Esophagus (tissue), 2 donors: Measurements from ENCODE around the gene NUDCD3. TPM values are rescaled to one million over a fixed set of nuclear protein-coding genes. Genes with fewer than 3 reads are reported as not detected.
"Not testable (repeated sequence)": the region's sequence is repeated elsewhere in the genome, so short reads cannot be mapped to it uniquely, and the experiment has no call there.

ENCODE experiments used
- H3K27ac ChIP-seq, 2 donors: one replicate each; pipeline ENCODE4 v1.5.1; 2013; ENCODE audit warnings: low read depth in 2 of 2, mild to moderate bottlenecking in 2 of 2, inconsistent platforms in 1 of 2, low read length in 1 of 2, moderate library complexity in 1 of 2
- H3K27me3 ChIP-seq, 2 donors: one replicate each; pipeline ENCODE4 v1.6.1; 2013; ENCODE audit warnings: low read length in 2 of 2, control low read depth in 1 of 2, mild to moderate bottlenecking in 1 of 2; ENCODE audit not compliant: insufficient read depth in 2 of 2, control insufficient read depth in 1 of 2
- H3K36me3 ChIP-seq, 2 donors: one replicate each; pipeline ENCODE4 v1.6.1; 2013; ENCODE audit warnings: low read length in 1 of 2; ENCODE audit not compliant: control insufficient read depth in 2 of 2, insufficient read depth in 2 of 2
- H3K4me1 ChIP-seq, 2 donors: one replicate each; pipeline ENCODE4 v1.6.1; 2013; ENCODE audit warnings: low read length in 1 of 2; ENCODE audit not compliant: control insufficient read depth in 2 of 2, insufficient read depth in 2 of 2
- H3K4me3 ChIP-seq, 2 donors: one replicate each; pipeline ENCODE4 v1.5.1; 2013; ENCODE audit warnings: low read length in 2 of 2, mild to moderate bottlenecking in 2 of 2, low read depth in 1 of 2, moderate library complexity in 1 of 2
- H3K9me3 ChIP-seq, 2 donors: one replicate each; pipeline ENCODE4 v1.6.1; 2013; ENCODE audit warnings: mild to moderate bottlenecking in 2 of 2, low read depth in 1 of 2, low read length in 1 of 2, moderate library complexity in 1 of 2; ENCODE audit not compliant: control insufficient read depth in 2 of 2, insufficient read depth in 1 of 2
- WGBS, 2 donors: extraction: QIAGEN DNeasy Blood & Tissue Kit; methylation state at CpG; one replicate each; pipeline ENCODE4 v1.1.7; 2013; 5-methylcytosine and 5-hydroxymethylcytosine counted together
- polyA plus RNA-seq, 2 donors: library from polyadenylated mRNA; stranded (reverse); fragments of 200-250 nt; gene quantifications; one replicate each; pipeline ENCODE4 v1.2.3, GENCODE V29; 2013
- donor health status: healthy with polysubstance abuse.
- donor health status: Bipolar disorder and iron deficiency.

Gene NUDCD3
- polyA plus RNA-seq, 2 donors = 20.5 to 21.2 TPM

- Histone ChIP-seq H3K27ac (no peak overlapping the region), H3K27me3 (no peaks in the 10 kb centered on the region), H3K4me1 (peaks cover 4% of the 10 kb centered on the region in 2 donors), H3K9me3 (peaks cover 0 to 2% of the 10 kb centered on the region in 2 donors), H3K4me3 (no peak overlapping the region), H3K36me3 (no peaks in the 10 kb centered on the region)
- 77 to 78% methylated on average over 3 of the region's 3 CpGs for WGBS, 2 donors
Measured at GRCh38 chr7:44518761-44519160, 28.3 kb upstream of the NUDCD3 start.

- 86 to 90% methylated on average over 8 of the region's 8 CpGs for WGBS, 2 donors
- Histone ChIP-seq H3K9me3 (peaks cover 0 to 2% of the 10 kb centered on the region in 2 donors), H3K27me3 (no peaks in the 10 kb centered on the region), H3K4me1 (peaks cover 4% of the 10 kb centered on the region in 2 donors), H3K27ac (no peak overlapping the region), H3K4me3 (no peak overlapping the region), H3K36me3 (no peaks in the 10 kb centered on the region)
Measured at GRCh38 chr7:44517175-44517574, 26.7 kb upstream of the NUDCD3 start.

GRCh38 chr7:44515590-44516268 is 25.3 kb upstream of the NUDCD3 start:
- no peaks in the 10 kb centered on the region for H3K36me3 ChIP-seq
- 64 to 65% methylated on average over 10 of the region's 10 CpGs for WGBS, 2 donors
- H3K4me3 ChIP-seq = no peak overlapping the region
- H3K9me3 ChIP-seq = peaks cover 0 to 2% of the 10 kb centered on the region in 2 donors
- peaks cover 4% of the 10 kb centered on the region in 2 donors for H3K4me1 ChIP-seq
- peak overlapping the region; percentile 79 to 90 for H3K27ac ChIP-seq
- H3K27me3 ChIP-seq = no peaks in the 10 kb centered on the region

GRCh38 chr7:44512736-44513135 is 22.3 kb upstream of the NUDCD3 start:
- H3K4me1 ChIP-seq = peaks cover 4% of the 10 kb centered on the region in 2 donors
- 82 to 84% methylated on average over 7 of the region's 7 CpGs for WGBS, 2 donors

GRCh38 chr7:44511863-44512468 is 21.5 kb upstream of the NUDCD3 start:
- H3K27ac ChIP-seq = no peak overlapping the region
- H3K4me1 ChIP-seq = peaks cover 4% of the 10 kb centered on the region in 2 donors
- 47 to 52% methylated on average over 4 of the region's 4 CpGs for WGBS, 2 donors

More at GRCh38 chr7:44512736-44513135, 22.3 kb upstream of the NUDCD3 start:
- Histone ChIP-seq H3K9me3 (no peaks in the 10 kb centered on the region), H3K27me3 (no peaks in the 10 kb centered on the region), H3K4me3 (no peak overlapping the region), H3K27ac (no peak overlapping the region), H3K36me3 (no peaks in the 10 kb centered on the region)

GRCh38 chr7:44511236-44511635 is 20.8 kb upstream of the NUDCD3 start:
- Histone ChIP-seq H3K9me3 (no peaks in the 10 kb centered on the region), H3K4me3 (no peak overlapping the region), H3K27ac (no peak overlapping the region), H3K4me1 (peaks cover 4% of the 10 kb centered on the region in 2 donors), H3K27me3 (no peaks in the 10 kb centered on the region), H3K36me3 (no peaks in the 10 kb centered on the region)
- 80 to 83% methylated on average over 1 of the region's 1 CpG for WGBS, 2 donors

More at GRCh38 chr7:44511863-44512468, 21.5 kb upstream of the NUDCD3 start:
- no peaks in the 10 kb centered on the region for H3K27me3 ChIP-seq
- H3K4me3 ChIP-seq = no peak overlapping the region
- no peaks in the 10 kb centered on the region for H3K36me3 ChIP-seq
- H3K9me3 ChIP-seq = no peaks in the 10 kb centered on the region

- Histone ChIP-seq H3K4me3 (no peak overlapping the region), H3K27me3 (no peaks in the 10 kb centered on the region), H3K27ac (no peak overlapping the region), H3K4me1 (no peaks in the 10 kb centered on the region), H3K9me3 (no peaks in the 10 kb centered on the region), H3K36me3 (no peaks in the 10 kb centered on the region)
- 71 to 74% methylated on average over 2 of the region's 2 CpGs for WGBS, 2 donors
Measured at GRCh38 chr7:44508328-44509030, 18.0 kb upstream of the NUDCD3 start.

GRCh38 chr7:44506592-44507288 is 16.3 kb upstream of the NUDCD3 start:
- H3K36me3 ChIP-seq, H3K27me3 ChIP-seq, H3K4me1 ChIP-seq, H3K27ac ChIP-seq, H3K9me3 ChIP-seq, H3K4me3 ChIP-seq: not testable (repeated sequence)
- 76 to 77% methylated on average over 3 of the region's 3 CpGs for WGBS, 2 donors

- H3K36me3 ChIP-seq = no peaks in the 10 kb centered on the region
- no peaks in the 10 kb centered on the region for H3K27me3 ChIP-seq
- no peak overlapping the region for H3K27ac ChIP-seq
- no peak overlapping the region for H3K4me3 ChIP-seq
- 57 to 68% methylated on average over 3 of the region's 3 CpGs for WGBS, 2 donors
- H3K4me1 ChIP-seq = no peaks in the 10 kb centered on the region
- no peaks in the 10 kb centered on the region for H3K9me3 ChIP-seq
Measured at GRCh38 chr7:44505595-44505994, 15.1 kb upstream of the NUDCD3 start.
